ENCODE results near the gene ADISSP. TPM values are rescaled to one million over a fixed set of nuclear protein-coding genes. Genes with fewer than 3 reads are reported as not detected.
A peak's percentile ranks its signal among the peaks of the same experiment; 100 is the strongest.

Gene ADISSP
- total and polyA plus RNA-seq, 9 of the 15 experiments (the other 6 are each of a cell fraction or from before 2014, with no cell fraction given) = 1.4 to 70.6 (median 23.4) TPM

DNA sequence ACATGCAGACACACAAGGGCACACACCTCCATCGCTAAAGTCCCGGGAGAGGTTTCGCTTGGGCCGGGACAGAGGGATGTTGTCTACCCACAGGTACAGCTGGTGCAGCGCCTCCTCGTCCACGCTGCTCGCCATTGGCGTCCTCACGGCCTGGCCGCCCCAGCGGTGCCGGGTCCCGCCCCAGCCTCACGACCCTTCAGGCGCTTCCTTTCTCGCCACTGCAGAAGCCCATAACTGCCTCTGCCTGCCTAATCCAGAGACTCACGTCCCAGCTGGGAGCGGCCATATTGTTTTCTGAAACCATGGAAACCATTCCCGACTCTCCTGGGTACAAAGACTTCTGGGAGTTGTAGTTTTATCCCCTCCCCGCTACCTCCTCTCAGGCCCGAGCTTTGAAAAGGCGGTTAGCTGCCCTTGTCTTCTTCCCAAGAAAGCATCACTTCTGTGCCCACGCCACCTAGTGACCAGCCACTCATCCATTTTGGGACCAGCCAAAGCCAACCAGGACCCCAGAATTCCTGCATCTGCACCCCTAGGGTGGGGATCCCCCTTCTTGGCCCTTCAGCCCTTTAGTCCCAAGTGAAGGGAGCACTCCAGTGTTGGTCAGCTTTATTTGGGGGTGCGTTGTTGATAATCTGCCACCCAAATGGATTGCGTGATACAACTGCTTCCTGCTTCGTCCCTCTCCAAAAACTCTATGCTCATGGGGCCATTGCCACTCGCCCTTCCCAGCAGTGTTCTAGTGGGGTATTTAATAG, 13.8 kb upstream of the ADISSP start, which contains the start of gene SPEF1:
Gene SPEF1, minus strand, starts transcription at position 296 of the 758 bp plus-strand sequence. Its CDS starts 161 bp downstream, at position 135.
- H3K4me1 ChIP-seq (replicated peaks in 1 of 2; ENCODE audit: control insufficient read depth in 2 of 2, insufficient read depth in 2 of 2, low read length in 2 of 2) = peaks cover 8 to 54% of the 10 kb centered on the region in 2 experiments; a peak in 3 of 5 replicates
- H2AFZ ChIP-seq (ENCODE audit: low read depth, low read length) = 0 out of 2 replicates have a peak within 1 kb of the TSS, but pooled peaks have one; percentile 35
- ChIA-PET CTCF (ENCODE audit: low intra/inter-chr PET ratio) (no interaction called here), POLR2A (interaction anchor here (0.7 to 1.5 kb wide), 6 partner anchors 14 to 319 kb away, joined by 3 to 5 read pairs (median 4); partner anchors contain the start of genes ADISSP and AP5S1)
- H3K27me3 ChIP-seq (ENCODE audit: control insufficient read depth in 2 of 2, insufficient read depth in 2 of 2, low read length in 2 of 2) = no peaks in the 10 kb centered on the region
- WGBS (ENCODE audit: insufficient coverage, low coverage, missing lambda C conversion rate) = 11% methylated on average over 27 of the region's 28 CpGs
- peak within 1 kb of the TSS; percentile 75 for H3K4me2 ChIP-seq (ENCODE audit: insufficient read depth, low read length)
- H4K20me1 ChIP-seq (replicated peaks; ENCODE audit: control insufficient read depth, insufficient read depth, low read length) = peaks cover 6% of the 10 kb centered on the region
- no peak within 1 kb of the TSS; the same call in 2 of the 3 replicates for H3K27ac ChIP-seq (ENCODE audit: extremely low read depth, low read depth, low read length)
- H3K4me3 ChIP-seq = peak within 1 kb of the TSS; percentile 42
- FAIRE-seq (peak; percentile 98), DNase-seq (ENCODE audit: extremely low read depth in 1 of 4, low spot score in 3 of 4) (peak; percentile 75 to 89 (median 80)), ATAC-seq (peak; percentile 87)
- in situ Hi-C loops (cut with MboI) = no loop called here
- peak within 1 kb of the TSS in 1 of 2 experiments; percentile 76; a peak in 2 of 4 replicates for H3K9ac ChIP-seq (ENCODE audit: insufficient read depth in 1 of 2, low read depth in 2 of 2, low read length in 2 of 2)
- H3K9me1 ChIP-seq (ENCODE audit: control insufficient read depth, insufficient read depth, low read length) = no peaks in the 10 kb centered on the region
- no peaks in the 10 kb centered on the region for H3K9me3 ChIP-seq (replicated peaks; ENCODE audit: control insufficient read depth, insufficient read depth, low read depth, low read length)
- H3K79me2 ChIP-seq (ENCODE audit: control insufficient read depth, insufficient read depth, low read length) = peaks cover 31% of the 10 kb centered on the region
- peaks cover 21% of the 10 kb centered on the region; the same call in 1 of the 3 replicates for H3K36me3 ChIP-seq (ENCODE audit: control insufficient read depth, insufficient read depth, low read length)
- intact Hi-C loops (cut with micrococcal nuclease) = loop anchor here (1.0 to 10.0 kb wide), 4 partner anchors 28 to 413 kb away; no protein-coding TSS in a partner anchor
- no TSS peak for BruUV-seq (replicated peaks)
- TF ChIP-seq NR2C1 (IDR thresholded peaks at IDR 0.05) (no peak), NR2C1 (tag; IDR thresholded peaks at IDR 0.05) (no peak), ARNT (IDR thresholded peaks at IDR 0.05) (no peak), ETV1 (tag; conservative IDR thresholded peaks at IDR 0.05; ENCODE audit: low read depth) (no peak), MAFG (tag; conservative IDR thresholded peaks at IDR 0.05) (no peak), ETS2 (tag; IDR thresholded peaks at IDR 0.05; ENCODE audit: borderline replicate concordance, poor library complexity, severe bottlenecking) (no peak), MXI1 (IDR thresholded peaks at IDR 0.05; ENCODE audit: low read depth, low read length) (peak; percentile 69; the same call in 1 of the 2 replicates), HIVEP1 (CRISPR knock-in tag; IDR thresholded peaks at IDR 0.05) (no peak), NFATC3 (IDR thresholded peaks at IDR 0.05) (no peak), PML (IDR thresholded peaks at IDR 0.05; ENCODE audit: low read length) (no peak), MED1 (CRISPR knock-in tag; IDR thresholded peaks at IDR 0.05; ENCODE audit: borderline replicate concordance) (no peak), RFX1 (IDR thresholded peaks at IDR 0.05) (peak; percentile 95)
- TF ChIP-seq, protein P1, sequence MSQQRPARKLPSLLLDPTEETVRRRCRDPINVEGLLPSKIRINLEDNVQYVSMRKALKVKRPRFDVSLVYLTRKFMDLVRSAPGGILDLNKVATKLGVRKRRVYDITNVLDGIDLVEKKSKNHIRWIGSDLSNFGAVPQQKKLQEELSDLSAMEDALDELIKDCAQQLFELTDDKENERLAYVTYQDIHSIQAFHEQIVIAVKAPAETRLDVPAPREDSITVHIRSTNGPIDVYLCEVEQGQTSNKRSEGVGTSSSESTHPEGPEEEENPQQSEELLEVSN (IDR thresholded peaks at IDR 0.05; ENCODE audit: borderline replicate concordance in 1 of 2, extremely low read depth in 1 of 2, insufficient read depth in 1 of 2, insufficient read length in 1 of 2, low read depth in 1 of 2, low read length in 1 of 2, poor library complexity in 1 of 2, severe bottlenecking in 1 of 2) = no peak
- TF ChIP-seq, protein P2, sequence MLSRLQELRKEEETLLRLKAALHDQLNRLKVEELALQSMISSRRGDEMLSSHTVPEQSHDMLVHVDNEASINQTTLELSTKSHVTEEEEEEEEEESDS (CRISPR knock-in tag; IDR thresholded peaks at IDR 0.05) = no peak
- TF ChIP-seq, protein P3, sequence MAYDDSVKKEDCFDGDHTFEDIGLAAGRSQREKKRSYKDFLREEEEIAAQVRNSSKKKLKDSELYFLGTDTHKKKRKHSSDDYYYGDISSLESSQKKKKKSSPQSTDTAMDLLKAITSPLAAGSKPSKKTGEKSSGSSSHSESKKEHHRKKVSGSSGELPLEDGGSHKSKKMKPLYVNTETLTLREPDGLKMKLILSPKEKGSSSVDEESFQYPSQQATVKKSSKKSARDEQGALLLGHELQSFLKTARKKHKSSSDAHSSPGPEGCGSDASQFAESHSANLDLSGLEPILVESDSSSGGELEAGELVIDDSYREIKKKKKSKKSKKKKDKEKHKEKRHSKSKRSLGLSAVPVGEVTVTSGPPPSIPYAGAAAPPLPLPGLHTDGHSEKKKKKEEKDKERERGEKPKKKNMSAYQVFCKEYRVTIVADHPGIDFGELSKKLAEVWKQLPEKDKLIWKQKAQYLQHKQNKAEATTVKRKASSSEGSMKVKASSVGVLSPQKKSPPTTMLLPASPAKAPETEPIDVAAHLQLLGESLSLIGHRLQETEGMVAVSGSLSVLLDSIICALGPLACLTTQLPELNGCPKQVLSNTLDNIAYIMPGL (CRISPR knock-in tag; IDR thresholded peaks at IDR 0.05) = no peak
- TF ChIP-seq, protein P4, sequence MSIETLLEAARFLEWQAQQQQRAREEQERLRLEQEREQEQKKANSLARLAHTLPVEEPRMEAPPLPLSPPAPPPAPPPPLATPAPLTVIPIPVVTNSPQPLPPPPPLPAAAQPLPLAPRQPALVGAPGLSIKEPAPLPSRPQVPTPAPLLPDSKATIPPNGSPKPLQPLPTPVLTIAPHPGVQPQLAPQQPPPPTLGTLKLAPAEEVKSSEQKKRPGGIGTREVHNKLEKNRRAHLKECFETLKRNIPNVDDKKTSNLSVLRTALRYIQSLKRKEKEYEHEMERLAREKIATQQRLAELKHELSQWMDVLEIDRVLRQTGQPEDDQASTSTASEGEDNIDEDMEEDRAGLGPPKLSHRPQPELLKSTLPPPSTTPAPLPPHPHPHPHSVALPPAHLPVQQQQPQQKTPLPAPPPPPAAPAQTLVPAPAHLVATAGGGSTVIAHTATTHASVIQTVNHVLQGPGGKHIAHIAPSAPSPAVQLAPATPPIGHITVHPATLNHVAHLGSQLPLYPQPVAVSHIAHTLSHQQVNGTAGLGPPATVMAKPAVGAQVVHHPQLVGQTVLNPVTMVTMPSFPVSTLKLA (conservative IDR thresholded peaks at IDR 0.05) = peak in 1 of 2 experiments; percentile 62; a peak in 1 of 4 replicates

All from K562 (cell line).